Glutamatergic neuron (in vitro differentiated cells): ENCODE data around the gene CORO7. TPM values are rescaled to one million over a fixed set of nuclear protein-coding genes. Genes with fewer than 3 reads are reported as not detected.

Experiments used
- DNase-seq: peaks from one replicate; pipeline ENCODE4 v3.0.0; 2022
- H3K27ac Mint-ChIP-seq: one replicate; pipeline ENCODE4 v1.8.0; 2020; ENCODE audit warnings: mild to moderate bottlenecking, mixed read lengths, inconsistent platforms; ENCODE audit not compliant: unreplicated experiment
- H3K27me3 Mint-ChIP-seq: one replicate; pipeline ENCODE4 v1.8.0; 2020; ENCODE audit warnings: mild to moderate bottlenecking, moderate library complexity, mixed read lengths, inconsistent platforms; ENCODE audit not compliant: unreplicated experiment
- H3K36me3 Mint-ChIP-seq: one replicate; pipeline ENCODE4 v1.8.0; 2020; ENCODE audit warnings: mild to moderate bottlenecking, mixed read lengths, inconsistent platforms; ENCODE audit not compliant: unreplicated experiment
- H3K4me1 Mint-ChIP-seq: one replicate; pipeline ENCODE4 v1.8.0; 2020; ENCODE audit warnings: mild to moderate bottlenecking, low read depth, mixed read lengths, inconsistent platforms; ENCODE audit not compliant: unreplicated experiment
- H3K4me3 Mint-ChIP-seq: one replicate; pipeline ENCODE4 v1.8.0; 2020; ENCODE audit warnings: mild to moderate bottlenecking, mixed read lengths, inconsistent platforms; ENCODE audit not compliant: unreplicated experiment
- H3K9me3 Mint-ChIP-seq: one replicate; pipeline ENCODE4 v1.8.0; 2020; ENCODE audit warnings: mild to moderate bottlenecking, moderate library complexity, mixed read lengths, inconsistent platforms; ENCODE audit not compliant: unreplicated experiment
- CTCF ChIP-seq: fragments of 200-600 bp; sonication (generic); IDR thresholded peaks from one replicate; pipeline ENCODE4 v1.5.0; 2021; ENCODE audit not compliant: partially characterized antibody, unreplicated experiment
- total RNA-seq: library from RNA; stranded (reverse); fragmentation: NEBNext Ultra II Directional; extraction: Animal tissue kit (Norgen Biotek cat#: 25700); gene quantifications from one replicate; pipeline ENCODE4 v1.2.1, GENCODE V29; 2021; ENCODE audit not compliant: unreplicated experiment

The CORO7 gene
- total RNA-seq, 1 donor from 2014 or later, result 200 TPM

- H3K4me1 Mint-ChIP-seq, result peaks cover 10% of the 10 kb centered on the region
- H3K9me3 Mint-ChIP-seq, result no peaks in the 10 kb centered on the region
- DNase-seq, result no peak
These were observed 42.3 kb downstream of the CORO7 start for GRCh38 chr16:4373909-4374742.

DNA sequence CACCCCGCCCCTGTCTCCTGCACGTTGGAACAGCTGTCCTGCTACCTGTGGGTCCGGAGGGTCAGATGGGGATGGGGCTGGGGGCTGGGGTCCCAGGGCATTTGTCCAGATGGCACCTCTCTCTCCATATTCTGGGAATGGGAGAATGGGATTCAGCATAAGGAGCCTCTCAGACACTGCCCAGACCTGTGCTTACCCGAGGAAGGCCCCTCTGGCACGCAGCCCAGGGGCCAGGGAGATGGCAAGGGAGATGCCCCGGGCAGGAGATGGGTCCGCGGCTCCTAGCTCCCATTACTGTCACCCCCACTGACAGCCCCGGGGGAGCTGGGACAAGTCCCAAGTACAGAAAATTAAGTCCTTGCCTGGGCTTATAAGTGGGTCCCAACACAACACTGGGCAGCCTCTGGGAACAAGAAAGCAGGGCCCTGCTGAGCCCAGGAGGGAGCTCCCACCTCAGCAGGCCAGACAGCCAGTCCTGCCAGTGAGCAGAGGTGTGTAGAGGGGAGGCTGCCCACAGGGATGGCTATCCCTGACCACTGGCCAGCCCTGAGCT is 43.0 kb downstream of the CORO7 start:
- no peak for TF ChIP-seq CTCF
- H3K4me3 Mint-ChIP-seq, result no peak overlapping the region
- peaks cover 10% of the 10 kb centered on the region for H3K27me3 Mint-ChIP-seq
- no peak overlapping the region for H3K27ac Mint-ChIP-seq
- no peaks in the 10 kb centered on the region for H3K36me3 Mint-ChIP-seq
- no peaks in the 10 kb centered on the region for H3K9me3 Mint-ChIP-seq
- no peak for DNase-seq
- peaks cover 10% of the 10 kb centered on the region for H3K4me1 Mint-ChIP-seq

More at GRCh38 chr16:4373909-4374742, 42.3 kb downstream of the CORO7 start:
- no peak for TF ChIP-seq CTCF
- H3K27ac Mint-ChIP-seq, result no peak overlapping the region
- H3K4me3 Mint-ChIP-seq, result peak overlapping the region; percentile 46
- peaks cover 10% of the 10 kb centered on the region for H3K27me3 Mint-ChIP-seq
- H3K36me3 Mint-ChIP-seq, result no peaks in the 10 kb centered on the region

DNA sequence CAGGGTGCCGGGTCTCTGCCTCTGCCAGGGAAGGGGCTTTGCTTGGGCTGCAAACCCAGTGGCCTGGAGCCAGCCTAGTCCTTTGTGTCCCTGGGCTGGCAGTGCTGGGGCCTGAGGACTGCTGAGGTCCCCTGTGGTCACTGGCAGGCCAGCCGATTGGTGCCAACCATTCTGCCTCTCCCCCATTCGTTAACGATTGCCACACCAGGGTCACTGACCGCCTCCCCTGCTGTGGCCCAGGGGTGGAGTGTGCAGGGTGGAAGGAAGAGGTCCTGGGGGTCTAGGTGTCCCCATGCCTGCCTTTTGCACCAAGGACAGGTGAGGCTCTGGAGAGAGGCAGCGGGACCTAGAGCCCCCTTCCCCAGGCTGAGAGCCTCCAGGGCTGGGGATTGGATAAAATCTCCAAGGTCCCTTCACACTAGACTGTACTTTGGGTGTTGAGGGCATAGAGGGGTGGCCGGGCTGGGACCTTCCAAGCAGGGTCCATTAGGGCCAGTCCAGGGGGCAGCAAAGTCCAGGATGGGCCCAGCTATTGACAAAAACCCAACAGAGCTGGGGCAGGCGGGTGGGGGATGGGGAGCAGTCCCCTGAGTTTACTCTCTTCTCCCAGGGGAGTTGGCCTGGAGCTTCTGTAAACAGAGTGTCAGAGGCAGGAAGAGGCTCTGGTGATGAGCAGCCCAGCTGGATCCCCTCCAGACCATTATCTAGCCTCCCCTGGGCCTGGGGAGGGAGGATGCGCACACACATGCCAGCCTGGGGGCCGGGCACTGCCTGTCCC is 43.6 kb downstream of the CORO7 start:
- H3K27me3 Mint-ChIP-seq, result peaks cover 8% of the 10 kb centered on the region
- peaks cover 9% of the 10 kb centered on the region for H3K4me1 Mint-ChIP-seq
- no peak for TF ChIP-seq CTCF
- DNase-seq, result no peak
- peak overlapping the region; percentile 86 for H3K4me3 Mint-ChIP-seq
- H3K9me3 Mint-ChIP-seq, result no peaks in the 10 kb centered on the region
- H3K36me3 Mint-ChIP-seq, result no peaks in the 10 kb centered on the region
- no peak overlapping the region for H3K27ac Mint-ChIP-seq

DNA sequence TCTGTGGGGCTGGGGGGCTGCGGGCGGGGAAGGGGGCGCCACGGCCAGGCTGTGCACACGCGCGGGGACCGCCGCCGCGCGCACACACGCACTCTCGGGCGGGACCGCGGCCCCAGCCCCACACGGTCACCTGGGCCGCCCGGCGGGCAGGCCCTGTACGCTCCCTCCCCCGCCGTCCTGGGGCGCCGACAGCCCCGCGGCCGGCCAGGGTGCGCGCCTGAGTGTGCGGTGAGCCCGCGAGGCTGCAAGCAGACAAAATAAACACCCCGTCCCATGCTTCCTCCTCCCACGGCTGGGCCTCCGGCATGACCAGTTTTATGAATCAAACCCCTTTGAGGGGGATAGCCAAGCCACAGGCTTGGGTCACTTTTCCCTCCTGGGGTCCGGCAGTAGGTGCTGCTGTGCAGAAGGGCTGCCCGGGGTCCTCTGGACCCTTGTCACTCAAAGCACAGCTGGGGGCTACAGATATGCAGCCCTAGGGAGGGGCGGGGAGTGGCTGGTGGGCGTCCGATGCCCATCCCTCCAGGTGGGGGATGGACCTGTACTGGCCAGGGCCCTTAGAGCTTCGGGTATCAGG is 44.3 kb downstream of the CORO7 start:
- H3K4me1 Mint-ChIP-seq, result peaks cover 8% of the 10 kb centered on the region
- peaks cover 7% of the 10 kb centered on the region for H3K27me3 Mint-ChIP-seq
- H3K36me3 Mint-ChIP-seq, result no peaks in the 10 kb centered on the region
- H3K4me3 Mint-ChIP-seq, result peak overlapping the region; percentile 86
- no peak for DNase-seq
- H3K9me3 Mint-ChIP-seq, result no peaks in the 10 kb centered on the region
- no peak for TF ChIP-seq CTCF
- peak overlapping the region; percentile 68 for H3K27ac Mint-ChIP-seq
